Measurements from ENCODE around the gene MSANTD7.

- TF ChIP-seq, protein P1, sequence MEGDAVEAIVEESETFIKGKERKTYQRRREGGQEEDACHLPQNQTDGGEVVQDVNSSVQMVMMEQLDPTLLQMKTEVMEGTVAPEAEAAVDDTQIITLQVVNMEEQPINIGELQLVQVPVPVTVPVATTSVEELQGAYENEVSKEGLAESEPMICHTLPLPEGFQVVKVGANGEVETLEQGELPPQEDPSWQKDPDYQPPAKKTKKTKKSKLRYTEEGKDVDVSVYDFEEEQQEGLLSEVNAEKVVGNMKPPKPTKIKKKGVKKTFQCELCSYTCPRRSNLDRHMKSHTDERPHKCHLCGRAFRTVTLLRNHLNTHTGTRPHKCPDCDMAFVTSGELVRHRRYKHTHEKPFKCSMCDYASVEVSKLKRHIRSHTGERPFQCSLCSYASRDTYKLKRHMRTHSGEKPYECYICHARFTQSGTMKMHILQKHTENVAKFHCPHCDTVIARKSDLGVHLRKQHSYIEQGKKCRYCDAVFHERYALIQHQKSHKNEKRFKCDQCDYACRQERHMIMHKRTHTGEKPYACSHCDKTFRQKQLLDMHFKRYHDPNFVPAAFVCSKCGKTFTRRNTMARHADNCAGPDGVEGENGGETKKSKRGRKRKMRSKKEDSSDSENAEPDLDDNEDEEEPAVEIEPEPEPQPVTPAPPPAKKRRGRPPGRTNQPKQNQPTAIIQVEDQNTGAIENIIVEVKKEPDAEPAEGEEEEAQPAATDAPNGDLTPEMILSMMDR (conservative IDR thresholded peaks at IDR 0.05): no peak
- TF ChIP-seq ZFX (IDR thresholded peaks at IDR 0.05): no peak
Observed at GRCh38 chr10:14852236-14852635, 14.1 kb downstream of the MSANTD7 start.
